ENCODE results near the gene TMA7B.

Gene TMA7B

GRCh38 chr22:39954584-39955055 lies 5.6 kb upstream of the TMA7B start:
- no peak for DNase-seq

GRCh38 chr22:39955675-39956074 lies 4.5 kb upstream of the TMA7B start:
- no peak for DNase-seq

GRCh38 chr22:39956932-39957664 lies 3.1 kb upstream of the TMA7B start:
- DNase-seq, result no peak

GRCh38 chr22:39958009-39958711 lies 2.0 kb upstream of the TMA7B start:
- DNase-seq, result no peak

GRCh38 chr22:39958949-39959639 lies 1.1 kb upstream of the TMA7B start:
- no peak for DNase-seq

- no peak for DNase-seq
These were observed 872 bp downstream of the TMA7B start for GRCh38 chr22:39960791-39961746.

- no peak for DNase-seq
These were observed 1.9 kb downstream of the TMA7B start for GRCh38 chr22:39962071-39962470.

- no peak for DNase-seq
These were observed 5.6 kb downstream of the TMA7B start for GRCh38 chr22:39965748-39966147.

- no peak for DNase-seq
These were observed 6.3 kb downstream of the TMA7B start for GRCh38 chr22:39966470-39966869.

GRCh38 chr22:39967103-39967829 lies 7.1 kb downstream of the TMA7B start:
- no peak for DNase-seq

GRCh38 chr22:39967996-39968972 lies 8.1 kb downstream of the TMA7B start:
- DNase-seq, result no peak

- DNase-seq, result no peak
These were observed 10.5 kb downstream of the TMA7B start for GRCh38 chr22:39970742-39971141.

- no peak for DNase-seq
These were observed 12.4 kb downstream of the TMA7B start for GRCh38 chr22:39972641-39973040.

- DNase-seq, result no peak
These were observed 13.5 kb downstream of the TMA7B start for GRCh38 chr22:39973656-39974055.

- no peak for DNase-seq
These were observed 13.9 kb downstream of the TMA7B start for GRCh38 chr22:39974065-39974464.

GRCh38 chr22:39979048-39979447 lies 18.9 kb downstream of the TMA7B start:
- no peak for DNase-seq

- DNase-seq, result no peak
These were observed 19.3 kb downstream of the TMA7B start for GRCh38 chr22:39979458-39979857.

- no peak for DNase-seq
These were observed 20.4 kb downstream of the TMA7B start for GRCh38 chr22:39980596-39980995.

GRCh38 chr22:39983346-39983745 lies 23.1 kb downstream of the TMA7B start:
- DNase-seq, result no peak

GRCh38 chr22:39984006-39984405 lies 23.8 kb downstream of the TMA7B start:
- no peak for DNase-seq

GRCh38 chr22:39984746-39985145 lies 24.5 kb downstream of the TMA7B start:
- DNase-seq, result no peak
